Measurements from ENCODE around the gene SUCO. TPM values are rescaled to one million over a fixed set of nuclear protein-coding genes. Genes with fewer than 3 reads are reported as not detected.

The SUCO gene
- total RNA-seq, 1 donor from 2014 or later = 11.3 TPM

GRCh38 chr1:172551279-172551678 lies 18.3 kb downstream of the SUCO start:
- Histone ChIP-seq H3K27me3 (ENCODE audit: control insufficient read depth, insufficient read depth, low read length) (no peaks in the 10 kb centered on the region), H3K4me3 (ENCODE audit: low read depth, low read length) (no peak overlapping the region), H3K36me3 (ENCODE audit: control insufficient read depth, insufficient read depth, low read length) (no peaks in the 10 kb centered on the region)
- no peak for DNase-seq (ENCODE audit: low read depth)
- no peak for FAIRE-seq
- no peak for TF ChIP-seq CTCF (IDR thresholded peaks at IDR 0.05; ENCODE audit: insufficient read depth, low read length, severe bottlenecking)

- DNase-seq (ENCODE audit: low read depth) (no peak), FAIRE-seq (no peak)
- Histone ChIP-seq H3K36me3 (ENCODE audit: control insufficient read depth, insufficient read depth, low read length) (no peaks in the 10 kb centered on the region), H3K4me3 (ENCODE audit: low read depth, low read length) (no peak overlapping the region), H3K27me3 (ENCODE audit: control insufficient read depth, insufficient read depth, low read length) (no peaks in the 10 kb centered on the region)
- no peak for TF ChIP-seq CTCF (IDR thresholded peaks at IDR 0.05; ENCODE audit: insufficient read depth, low read length, severe bottlenecking)
Measured at GRCh38 chr1:172554915-172555314, 22.0 kb downstream of the SUCO start.

- Histone ChIP-seq H3K36me3 (ENCODE audit: control insufficient read depth, insufficient read depth, low read length) (no peaks in the 10 kb centered on the region), H3K27me3 (ENCODE audit: control insufficient read depth, insufficient read depth, low read length) (no peaks in the 10 kb centered on the region), H3K4me3 (ENCODE audit: low read depth, low read length) (no peak overlapping the region)
- FAIRE-seq (no peak), DNase-seq (ENCODE audit: low read depth) (no peak)
- no peak for TF ChIP-seq CTCF (IDR thresholded peaks at IDR 0.05; ENCODE audit: insufficient read depth, low read length, severe bottlenecking)
Measured at GRCh38 chr1:172556461-172556860, 23.5 kb downstream of the SUCO start.

GRCh38 chr1:172557270-172557669 lies 24.3 kb downstream of the SUCO start:
- H3K36me3 ChIP-seq (ENCODE audit: control insufficient read depth, insufficient read depth, low read length) = no peaks in the 10 kb centered on the region
- no peak overlapping the region for H3K4me3 ChIP-seq (ENCODE audit: low read depth, low read length)
- TF ChIP-seq CTCF (IDR thresholded peaks at IDR 0.05; ENCODE audit: insufficient read depth, low read length, severe bottlenecking) = no peak
- FAIRE-seq (no peak), DNase-seq (ENCODE audit: low read depth) (no peak)
- H3K27me3 ChIP-seq (ENCODE audit: control insufficient read depth, insufficient read depth, low read length) = no peaks in the 10 kb centered on the region

GRCh38 chr1:172559572-172560210 lies 26.7 kb downstream of the SUCO start:
- FAIRE-seq = no peak
- no peak for DNase-seq (ENCODE audit: low read depth)
- TF ChIP-seq CTCF (IDR thresholded peaks at IDR 0.05; ENCODE audit: insufficient read depth, low read length, severe bottlenecking) = no peak
- H3K27me3 ChIP-seq (ENCODE audit: control insufficient read depth, insufficient read depth, low read length) = no peaks in the 10 kb centered on the region
- H3K4me3 ChIP-seq (ENCODE audit: low read depth, low read length) = no peak overlapping the region
- H3K36me3 ChIP-seq (ENCODE audit: control insufficient read depth, insufficient read depth, low read length) = no peaks in the 10 kb centered on the region

GRCh38 chr1:172561252-172561651 lies 28.3 kb downstream of the SUCO start:
- Histone ChIP-seq H3K36me3 (ENCODE audit: control insufficient read depth, insufficient read depth, low read length) (no peaks in the 10 kb centered on the region), H3K4me3 (ENCODE audit: low read depth, low read length) (no peak overlapping the region), H3K27me3 (ENCODE audit: control insufficient read depth, insufficient read depth, low read length) (no peaks in the 10 kb centered on the region)
- no peak for DNase-seq (ENCODE audit: low read depth)
- FAIRE-seq = no peak
- no peak for TF ChIP-seq CTCF (IDR thresholded peaks at IDR 0.05; ENCODE audit: insufficient read depth, low read length, severe bottlenecking)
